Body of pancreas (tissue), 4 donors: Measurements from ENCODE around the gene PPP1R26.

ENCODE experiments used
- CTCF ChIP-seq, 7 experiments: fragments of 450-650 bp in 4 of 7; fragments of 200-600 bp in 3 of 7; sonication (generic) in 3 of 7; IDR thresholded peaks; one replicate each; pipeline ENCODE4 v1.5.1; 2016 to 2019; ENCODE audit warnings: antibody characterized with exemption in 7 of 7
- POLR2A ChIP-seq, 3 donors: fragments of 450-650 bp; IDR thresholded peaks; one replicate each; pipeline ENCODE4 v1.6.1; 2016; ENCODE audit warnings: antibody characterized with exemption in 3 of 3, mild to moderate bottlenecking in 2 of 3

- peak; percentile 44 to 68 (median 54) for TF ChIP-seq CTCF (IDR thresholded peaks at IDR 0.05)
- no peak for TF ChIP-seq POLR2A (IDR thresholded peaks at IDR 0.05)
Measured at GRCh38 chr9:135504262-135505243, 25.0 kb downstream of the PPP1R26 start.
